Fibroblast of lung (primary cell): Measurements from ENCODE around the gene FEM1C.

ENCODE experiments used
- CTCF ChIP-seq, 2 donors: IDR thresholded peaks in 1 of 2; conservative IDR thresholded peaks in 1 of 2; 1 replicate in 1 of 2; 2 replicates in 1 of 2; pipeline ENCODE4 v1.5.1; 2011 to 2012; ENCODE audit warnings: low read length in 2 of 2, control low read depth in 1 of 2, inconsistent platforms in 1 of 2, low read depth in 1 of 2, mild to moderate bottlenecking in 1 of 2
- EZH2 ChIP-seq: IDR thresholded peaks from 2 replicates; pipeline ENCODE4 v1.5.1; 2012; ENCODE audit warnings: low read length, control low read depth, mild to moderate bottlenecking; ENCODE audit errors: missing control alignments

- TF ChIP-seq CTCF (conservative IDR thresholded peaks at IDR 0.05 in 1 of 2, IDR thresholded peaks at IDR 0.05 in 1 of 2; ENCODE audit: low read depth in 1 of 2, low read length in 2 of 2): no peak
- no peak for TF ChIP-seq EZH2
Measured at GRCh38 chr5:115543365-115544042, 1.1 kb downstream of the FEM1C start.
